GM23338 (cell line): ENCODE data around the gene TSPAN3. TPM values are rescaled to one million over a fixed set of nuclear protein-coding genes. Genes with fewer than 3 reads are reported as not detected.

Source experiments
- ATAC-seq: fragments of 200-7000 bp; cut with Tn5 transposase; 3 replicates; pipeline ENCODE4 v1.9.1; 2020
- DNase-seq: peaks from one replicate; pipeline ENCODE4 v3.0.0-alpha.2; 2015; ENCODE audit warnings: low spot score
- H2AFZ ChIP-seq: fragments of 200-600 bp; sonication (generic); 2 replicates; pipeline ENCODE4 v1.8.0; 2016; ENCODE audit warnings: antibody characterized with exemption, mild to moderate bottlenecking, moderate library complexity
- H3F3A ChIP-seq: fragments of 200-600 bp; sonication (generic); replicated peaks from 2 replicates; pipeline ENCODE4 v1.8.0; 2017; ENCODE audit warnings: antibody characterized with exemption, mixed run types, low read depth
- H3K27ac ChIP-seq: fragments of 200-600 bp; sonication (generic); 2 replicates; pipeline ENCODE4 v1.6.1; 2016; ENCODE audit warnings: low read depth
- H3K27me3 ChIP-seq: fragments of 200-600 bp; sonication (generic); 2 replicates; pipeline ENCODE4 v1.8.0; 2016; ENCODE audit warnings: mild to moderate bottlenecking, mixed run types, moderate library complexity; ENCODE audit not compliant: insufficient read depth
- H3K36me3 ChIP-seq: fragments of 200-600 bp; sonication (generic); 2 replicates; pipeline ENCODE4 v1.8.0; 2016; ENCODE audit warnings: mild to moderate bottlenecking; ENCODE audit not compliant: insufficient read depth
- H3K4me1 ChIP-seq: fragments of 200-600 bp; sonication (generic); 2 replicates; pipeline ENCODE4 v1.8.0; 2016; ENCODE audit warnings: mild to moderate bottlenecking, moderate library complexity; ENCODE audit not compliant: insufficient read depth
- H3K4me2 ChIP-seq: fragments of 200-600 bp; sonication (generic); 2 replicates; pipeline ENCODE4 v1.7.1; 2017; ENCODE audit warnings: mixed run types
- H3K4me3 ChIP-seq: fragments of 200-600 bp; sonication (generic); 2 replicates; pipeline ENCODE4 v1.6.1; 2016; ENCODE audit warnings: mixed run types
- H3K79me2 ChIP-seq: fragments of 200-600 bp; sonication (generic); replicated peaks from 2 replicates; pipeline ENCODE4 v1.8.0; 2017; ENCODE audit warnings: mild to moderate bottlenecking; ENCODE audit not compliant: insufficient read depth
- H3K9me2 ChIP-seq: fragments of 200-600 bp; sonication (generic); 2 replicates; pipeline ENCODE4 v1.8.0; 2017; ENCODE audit not compliant: insufficient read depth
- H4K20me1 ChIP-seq: fragments of 200-600 bp; sonication (generic); replicated peaks from 2 replicates; pipeline ENCODE4 v1.8.0; 2017; ENCODE audit warnings: mild to moderate bottlenecking; ENCODE audit not compliant: insufficient read depth
- H3K27ac Mint-ChIP-seq: 2 replicates; pipeline ENCODE4 v1.8.0; 2020; ENCODE audit warnings: inconsistent platforms, mild to moderate bottlenecking, moderate library complexity, mixed read lengths
- H3K27me3 Mint-ChIP-seq: 3 replicates; pipeline ENCODE4 v1.8.0; 2022; ENCODE audit warnings: low read depth, mild to moderate bottlenecking, moderate library complexity, mixed read lengths, inconsistent platforms; ENCODE audit not compliant: insufficient read depth, poor library complexity
- H3K36me3 Mint-ChIP-seq: 3 replicates; pipeline ENCODE4 v1.8.0; 2021; ENCODE audit warnings: low read depth, mild to moderate bottlenecking, inconsistent platforms, moderate library complexity, mixed read lengths
- H3K4me1 Mint-ChIP-seq: 3 replicates; pipeline ENCODE4 v1.8.0; 2020; ENCODE audit warnings: mild to moderate bottlenecking, inconsistent platforms, mixed read lengths
- H3K4me3 Mint-ChIP-seq: 3 replicates; pipeline ENCODE4 v1.8.0; 2021; ENCODE audit warnings: moderate library complexity, mild to moderate bottlenecking, inconsistent platforms, mixed read lengths
- H3K9me3 Mint-ChIP-seq: 3 replicates; pipeline ENCODE4 v1.8.0; 2020; ENCODE audit warnings: moderate library complexity, mild to moderate bottlenecking, inconsistent platforms, mixed read lengths
- CTCF ChIP-seq, 2 experiments: fragments of 200-600 bp in 1 of 2; sonication (generic) in 1 of 2; conservative IDR thresholded peaks; 2 replicates each; pipeline versions ENCODE4 v1.5.1 to v1.6.1; 2016 to 2017; ENCODE audit warnings: antibody characterized with exemption in 2 of 2, low read depth in 2 of 2, mild to moderate bottlenecking in 2 of 2, moderate library complexity in 1 of 2
- POLR2AphosphoS5 ChIP-seq: IDR thresholded peaks from 2 replicates; pipeline ENCODE4 v1.6.1; 2016; ENCODE audit warnings: antibody characterized with exemption, low read depth
- ZNF114 ChIP-seq: fragments of 250-450 bp; sonication (Bioruptor Pico); IDR thresholded peaks from 2 replicates; pipeline ENCODE4 v1.5.0; 2020; ENCODE audit warnings: mild to moderate bottlenecking, moderate library complexity
- ZNF331 ChIP-seq: fragments of 250-450 bp; sonication (Bioruptor Pico); IDR thresholded peaks from 2 replicates; pipeline ENCODE4 v1.5.0; 2020; ENCODE audit warnings: low read depth, mild to moderate bottlenecking, moderate library complexity
- polyA plus RNA-seq: library from polyadenylated mRNA; unstranded; fragments of >200 nt; fragmentation: Nextera tagmentation; extraction: Ambion mirVana; gene quantifications from 2 replicates; pipeline ENCODE4 v1.2.1, GENCODE V29; 2016
- total RNA-seq: library from RNA; depleted of rRNA; stranded (reverse); fragments of >200 nt; shearing (Covaris generic); gene quantifications from 2 replicates; pipeline ENCODE4 v1.2.3, GENCODE V29; 2014

The TSPAN3 gene
- total and polyA plus RNA-seq, 2 experiments from 2014 or later, result 72.5 to 159 TPM

GRCh38 chr15:77118882-77119321, 48.0 kb upstream of the TSPAN3 start:
- H3K4me1 ChIP-seq, result peaks cover 18% of the 10 kb centered on the region
- H3K4me1 Mint-ChIP-seq, result peaks cover 22% of the 10 kb centered on the region
- H3K36me3 Mint-ChIP-seq, result 0 out of 3 replicates have a peak, but pooled peaks cover 3% of the 10 kb centered on the region
- no peak overlapping the region for H3K4me2 ChIP-seq
- no peaks in the 10 kb centered on the region for H4K20me1 ChIP-seq
- H3K27ac Mint-ChIP-seq, result no peak overlapping the region
- H3K4me3 ChIP-seq, result no peak overlapping the region
- no peaks in the 10 kb centered on the region for H3K36me3 ChIP-seq
- no peaks in the 10 kb centered on the region for H3K27me3 ChIP-seq
- no peak overlapping the region for H2AFZ ChIP-seq
- no peak overlapping the region for H3K4me3 Mint-ChIP-seq
- 0 out of 2 replicates have a peak, but pooled peaks cover 3% of the 10 kb centered on the region for H3K9me2 ChIP-seq
- no peaks in the 10 kb centered on the region for H3K9me3 Mint-ChIP-seq
- H3F3A ChIP-seq, result no peaks in the 10 kb centered on the region
- peaks cover 3% of the 10 kb centered on the region for H3K27me3 Mint-ChIP-seq
- ATAC-seq (peak; percentile 63; the same call in 2 of the 3 replicates), DNase-seq (peak; percentile 69)
- no peak overlapping the region for H3K27ac ChIP-seq
- TF ChIP-seq ZNF331 (CRISPR knock-in tag), result no peak
- no peak for TF ChIP-seq ZNF114 (CRISPR knock-in tag)
- TF ChIP-seq CTCF (conservative IDR thresholded peaks at IDR 0.05; ENCODE audit: low read depth in 2 of 2), result peak; percentile 78 to 87
- no peaks in the 10 kb centered on the region for H3K79me2 ChIP-seq

GRCh38 chr15:77115179-77115578, 44.3 kb upstream of the TSPAN3 start:
- H3K27ac Mint-ChIP-seq, result no peak overlapping the region
- H3K27me3 Mint-ChIP-seq, result peaks cover 3% of the 10 kb centered on the region

GRCh38 chr15:77112838-77113504, 42.1 kb upstream of the TSPAN3 start:
- Histone ChIP-seq H3K4me2 (no peak overlapping the region), H3K4me3 (no peak overlapping the region), H3K27ac (no peak overlapping the region), H3F3A (no peaks in the 10 kb centered on the region), H2AFZ (no peak overlapping the region), H3K79me2 (no peaks in the 10 kb centered on the region), H3K36me3 (no peaks in the 10 kb centered on the region; the same call in 1 of the 2 replicates), H3K4me1 (0 out of 2 replicates have a peak, but pooled peaks cover 6% of the 10 kb centered on the region), H3K9me2 (no peaks in the 10 kb centered on the region), H4K20me1 (no peaks in the 10 kb centered on the region), H3K27me3 (no peaks in the 10 kb centered on the region)
- Mint-ChIP-seq H3K27ac (no peak overlapping the region; the same call in 1 of the 2 replicates), H3K4me3 (no peak overlapping the region), H3K27me3 (peaks cover 3% of the 10 kb centered on the region), H3K9me3 (no peaks in the 10 kb centered on the region), H3K4me1 (peaks cover 3% of the 10 kb centered on the region), H3K36me3 (0 out of 3 replicates have a peak, but pooled peaks cover 3% of the 10 kb centered on the region)
- peak; percentile 64 for DNase-seq
- TF ChIP-seq CTCF (conservative IDR thresholded peaks at IDR 0.05; ENCODE audit: low read depth in 2 of 2) (peak; percentile 31 to 59; a peak in 3 of 4 replicates), ZNF114 (CRISPR knock-in tag) (no peak)
- ATAC-seq, result peak; percentile 92

More at GRCh38 chr15:77115179-77115578, 44.3 kb upstream of the TSPAN3 start:
- Mint-ChIP-seq H3K36me3 (0 out of 3 replicates have a peak, but pooled peaks cover 3% of the 10 kb centered on the region), H3K9me3 (no peaks in the 10 kb centered on the region), H3K4me1 (peaks cover 8% of the 10 kb centered on the region), H3K4me3 (no peak overlapping the region)
- DNase-seq (no peak), ATAC-seq (no peak)
- no peak for TF ChIP-seq ZNF114 (CRISPR knock-in tag)
- TF ChIP-seq POLR2AphosphoS5, result no peak
- H3K4me3 ChIP-seq, result no peak overlapping the region
- no peak overlapping the region for H3K4me2 ChIP-seq
- H4K20me1 ChIP-seq, result no peaks in the 10 kb centered on the region
- H3K36me3 ChIP-seq, result no peaks in the 10 kb centered on the region; the same call in 1 of the 2 replicates
- H3F3A ChIP-seq, result no peaks in the 10 kb centered on the region
- 0 out of 2 replicates have a peak, but pooled peaks cover 1% of the 10 kb centered on the region for H3K9me2 ChIP-seq
- H3K27ac ChIP-seq, result no peak overlapping the region
- H3K4me1 ChIP-seq, result peaks cover 2% of the 10 kb centered on the region
- H3K79me2 ChIP-seq, result no peaks in the 10 kb centered on the region
- no peak overlapping the region for H2AFZ ChIP-seq
- H3K27me3 ChIP-seq, result no peaks in the 10 kb centered on the region
